ENCODE results near the gene TP63.
"Not testable (repeated sequence)": the region's sequence is repeated elsewhere in the genome, so short reads cannot be mapped to it uniquely, and the experiment has no call there.

The TP63 gene

DNA sequence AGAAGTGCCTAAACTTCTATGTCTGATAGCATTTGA is at the start of gene TP63:
Gene TP63 (plus strand): TSS at position 17 of the 36 bp plus-strand sequence. CDS start 127 bp downstream, outside the sequence.
- no peak for DNase-seq (ENCODE audit: low read depth in 2 of 2, low spot score in 1 of 2)

DNA sequence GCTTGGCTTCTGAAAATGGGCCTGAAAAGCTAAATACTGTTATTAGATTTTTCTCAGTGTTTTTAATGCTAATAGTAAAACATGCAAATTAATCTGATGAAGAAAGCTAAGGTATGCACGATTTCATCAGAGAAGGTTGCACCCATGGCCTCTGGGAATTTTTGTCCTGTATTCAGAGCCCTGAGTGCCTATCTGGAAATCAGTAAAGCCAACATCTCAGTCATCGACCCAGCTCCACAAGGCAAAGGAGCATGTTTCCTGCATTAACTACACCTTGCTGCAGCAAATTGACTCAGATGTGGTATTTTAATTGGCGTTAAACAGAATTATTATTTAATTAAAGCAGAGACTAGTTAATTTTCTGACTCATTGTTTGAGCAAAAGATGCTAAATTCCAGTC is 49.0 kb upstream of the TP63 start:
- DNase-seq (ENCODE audit: low read depth in 2 of 2, low spot score in 1 of 2), result no peak

DNA sequence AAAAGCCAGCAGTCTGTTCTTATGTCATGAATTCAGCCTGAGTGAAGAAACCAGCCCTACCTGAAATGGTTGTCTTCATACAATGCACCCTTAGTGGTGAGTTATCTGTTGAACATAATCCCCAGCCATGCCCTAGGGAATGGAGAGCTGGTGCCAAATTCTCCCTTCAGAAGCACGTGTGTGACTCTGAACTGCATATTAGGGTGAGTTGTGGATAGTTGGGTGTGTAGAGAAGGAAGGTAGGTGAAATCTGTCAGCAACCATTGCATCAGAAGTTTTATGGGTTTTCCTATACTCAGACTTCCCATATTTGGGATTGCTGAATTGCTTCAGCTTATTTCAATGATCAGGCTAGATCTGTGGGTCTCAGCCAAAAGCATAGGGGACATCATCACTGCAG is 46.5 kb upstream of the TP63 start:
- DNase-seq (ENCODE audit: low read depth in 2 of 2, low spot score in 1 of 2), result no peak

DNA sequence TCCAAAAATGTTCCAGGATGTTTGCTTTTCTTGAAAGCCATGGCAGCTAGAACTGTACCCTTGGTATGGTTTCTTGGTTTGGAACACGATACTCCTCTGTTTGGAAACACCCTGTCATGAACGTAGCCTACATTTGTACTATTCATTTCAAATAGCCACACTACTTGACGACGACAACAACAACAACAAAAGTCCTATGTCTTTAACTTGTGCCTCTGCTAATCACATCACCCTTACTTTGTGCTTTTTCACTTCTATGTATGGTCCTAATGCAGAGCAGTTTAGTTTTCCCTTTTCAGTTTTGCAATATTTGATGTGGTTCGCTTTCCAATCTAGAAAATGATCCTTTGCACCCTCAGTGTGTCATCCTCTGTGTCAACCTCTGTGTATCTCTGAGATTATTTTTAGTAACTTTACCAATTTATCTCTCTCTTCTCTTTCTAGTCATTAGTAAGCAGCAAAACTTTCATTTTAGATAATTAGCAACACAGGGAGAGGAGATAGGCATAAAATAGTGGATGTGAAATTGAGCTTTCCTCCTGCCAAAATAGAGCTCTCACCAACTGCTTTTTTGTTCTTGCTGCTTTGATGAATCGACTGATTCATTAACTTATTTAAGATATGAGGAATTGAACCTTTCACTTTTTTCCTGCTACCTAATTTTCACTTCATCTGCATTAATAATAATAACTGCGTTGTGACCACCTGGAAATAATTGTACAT is 44.1 kb upstream of the TP63 start:
- DNase-seq (ENCODE audit: low read depth in 2 of 2, low spot score in 1 of 2), result no peak

DNA sequence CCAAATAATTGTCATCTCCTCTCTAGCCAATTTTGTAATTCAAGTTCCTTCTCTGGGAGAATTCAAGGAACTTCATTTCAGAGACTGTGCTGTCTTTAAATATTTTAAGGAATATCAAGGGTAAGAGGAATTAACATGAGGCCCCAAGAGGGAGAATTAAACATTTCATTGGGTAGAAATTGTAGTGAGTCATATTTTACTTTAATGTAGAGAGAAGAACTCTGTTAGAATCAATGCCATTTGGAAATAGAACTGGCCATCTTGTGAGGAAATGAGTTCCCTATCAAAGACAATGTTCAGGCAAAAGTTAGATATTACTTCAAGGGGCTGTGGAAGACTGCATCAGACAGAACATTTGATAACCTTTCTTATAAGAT is 43.5 kb upstream of the TP63 start:
- no peak for DNase-seq (ENCODE audit: low read depth in 2 of 2, low spot score in 1 of 2)

DNA sequence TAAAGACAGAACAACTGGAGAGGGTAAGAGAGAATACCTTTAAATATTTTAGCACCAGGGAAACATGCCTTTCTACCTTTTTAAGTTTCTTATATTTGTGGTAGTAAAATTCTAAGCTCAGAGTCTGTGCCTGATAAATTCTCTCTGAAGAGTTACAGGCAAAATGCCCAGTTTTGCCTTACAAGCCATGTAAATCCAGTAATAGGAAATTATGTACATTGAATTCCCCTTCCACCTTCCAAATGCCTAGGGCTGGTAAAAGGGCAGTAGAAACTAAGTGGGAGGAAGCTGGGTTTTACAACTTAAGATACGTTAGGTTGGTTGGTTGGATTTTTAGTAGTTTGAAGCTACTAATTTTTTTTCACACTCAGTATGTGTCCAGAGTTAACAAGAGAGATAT is 43.1 kb upstream of the TP63 start:
- DNase-seq (ENCODE audit: low read depth in 2 of 2, low spot score in 1 of 2), result no peak

DNA sequence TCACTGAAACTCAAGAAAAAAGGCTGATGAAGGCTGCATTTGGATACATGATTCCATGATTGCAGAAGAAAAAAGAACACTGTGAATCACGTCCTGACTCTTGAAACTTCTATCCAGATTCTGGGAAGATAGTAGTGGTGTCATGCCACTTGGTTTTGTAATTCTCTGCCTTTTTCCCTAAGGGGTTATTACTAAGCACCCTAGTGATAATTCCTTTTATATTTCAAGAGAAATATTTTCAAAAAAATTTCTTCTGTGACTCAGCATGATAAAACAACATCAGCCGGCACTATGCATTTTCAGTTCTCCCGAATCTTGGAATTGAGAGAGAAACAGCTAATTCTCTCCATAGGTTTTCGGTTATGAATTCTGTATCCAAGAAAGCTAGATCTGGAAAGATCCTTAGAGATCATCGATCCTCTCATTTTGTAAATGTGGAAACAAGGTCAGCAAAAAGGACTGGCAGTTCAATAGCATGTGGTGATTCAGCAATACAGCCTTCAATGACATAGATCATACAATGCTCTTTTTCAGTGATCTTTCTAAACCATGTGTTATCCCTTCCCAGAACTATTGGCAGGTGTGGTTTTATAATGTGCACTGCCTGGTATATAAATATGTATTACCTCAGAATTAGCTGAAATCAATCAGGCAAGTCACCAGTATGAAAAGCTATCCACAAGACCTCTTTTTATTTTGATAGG is 42.6 kb upstream of the TP63 start:
- DNase-seq (ENCODE audit: low read depth in 2 of 2, low spot score in 1 of 2), result no peak

DNA sequence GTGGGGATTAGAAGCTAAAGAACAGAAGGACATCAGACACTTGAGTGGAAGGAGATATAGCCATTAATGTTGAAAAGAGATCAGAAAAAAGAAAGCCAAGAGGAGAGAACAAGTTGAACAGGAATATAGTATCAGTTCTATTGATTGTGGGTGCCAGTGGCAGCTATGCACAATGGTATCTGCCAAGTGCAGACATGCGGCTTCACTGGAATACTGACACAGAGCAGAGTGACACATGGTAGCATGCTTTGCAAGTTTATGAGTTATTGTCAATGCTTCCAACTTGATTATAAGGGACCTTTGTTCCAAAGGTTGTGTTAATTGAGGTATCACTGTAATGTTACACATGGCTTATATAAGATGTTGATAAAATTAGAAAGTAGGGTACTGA is 42.0 kb upstream of the TP63 start:
- DNase-seq (ENCODE audit: low read depth in 2 of 2, low spot score in 1 of 2), result no peak

DNA sequence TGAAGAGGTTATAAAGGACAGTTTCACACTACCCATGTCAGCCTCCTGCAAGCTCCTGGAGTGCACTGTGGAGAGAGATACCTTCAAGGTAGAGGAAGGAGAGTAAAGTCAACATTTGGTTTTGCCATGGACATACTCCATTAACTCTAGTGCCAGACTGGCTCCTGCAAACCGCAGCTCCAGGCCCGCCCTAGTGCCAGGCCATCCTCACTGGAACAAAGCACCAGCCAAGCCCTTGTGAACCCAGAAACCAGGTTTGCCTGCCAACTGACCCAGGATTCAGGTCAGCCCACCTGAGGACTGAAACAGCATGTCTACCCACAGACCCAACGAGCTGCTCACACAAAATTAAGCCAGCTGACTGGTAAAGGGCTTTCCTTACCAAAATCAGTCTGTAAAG is 41.0 kb upstream of the TP63 start:
- DNase-seq (ENCODE audit: low read depth in 2 of 2, low spot score in 1 of 2), result no peak

DNA sequence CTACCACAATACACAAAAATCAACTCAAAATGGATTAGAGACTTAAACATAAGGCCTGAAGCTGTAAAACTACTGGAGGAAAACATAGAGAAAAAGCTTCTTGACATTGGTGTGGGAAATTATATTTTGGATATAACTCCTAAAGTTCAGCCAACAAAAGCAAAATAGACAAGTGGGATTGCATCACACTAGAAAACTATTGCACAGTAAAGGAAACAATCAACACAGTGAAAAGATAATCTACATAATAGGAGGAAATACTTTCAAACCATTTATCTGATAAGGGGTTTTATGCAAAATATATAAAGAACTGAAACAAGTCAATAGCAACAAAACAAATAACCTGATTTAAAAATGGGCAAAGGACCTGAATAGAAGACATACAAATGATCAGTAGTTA is 37.6 kb upstream of the TP63 start:
- no peak for DNase-seq (ENCODE audit: low read depth in 2 of 2, low spot score in 1 of 2)

DNA sequence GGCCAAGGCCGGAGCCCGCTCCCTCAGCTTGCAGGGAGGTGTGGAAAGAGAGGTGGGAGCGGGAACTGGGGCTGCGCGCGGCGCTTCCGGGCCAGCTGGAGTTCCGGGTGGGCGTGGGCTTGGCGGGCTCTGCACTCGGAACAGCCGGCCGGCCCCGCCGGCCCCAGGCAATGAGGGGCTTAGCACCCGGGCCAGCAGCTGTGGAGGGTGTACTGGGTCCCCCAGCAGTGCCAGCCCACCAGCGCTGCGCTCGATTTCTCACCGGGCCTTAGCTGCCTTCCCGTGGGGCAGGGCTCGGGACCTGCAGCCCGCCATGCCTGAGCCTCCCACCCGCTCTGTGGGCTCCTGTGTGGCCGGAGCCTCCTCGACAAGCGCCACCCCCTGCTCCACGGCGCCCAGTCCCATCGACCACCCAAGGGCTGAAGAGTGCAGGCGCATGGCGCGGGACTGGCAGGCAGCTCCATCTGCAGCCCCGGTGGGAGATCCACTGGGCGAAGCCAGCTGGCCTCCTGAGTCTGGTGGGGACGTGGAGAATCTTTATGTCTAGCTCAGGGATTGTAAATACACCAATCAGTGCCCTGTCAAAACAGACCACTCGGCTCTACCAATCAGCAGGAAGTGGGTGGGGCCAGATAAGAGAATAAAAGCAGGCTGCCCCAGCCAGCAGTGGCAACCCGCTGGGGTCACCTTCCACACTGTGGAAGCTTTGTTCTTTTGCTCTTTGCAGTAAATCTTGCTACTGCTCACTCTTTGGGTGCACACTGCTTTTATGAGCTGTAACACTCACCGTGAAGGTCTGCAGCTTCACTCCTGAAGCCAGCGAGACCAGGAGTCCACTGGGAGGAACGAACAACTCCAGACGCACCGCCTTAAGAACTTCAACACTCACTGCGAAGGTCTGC is 34.9 kb upstream of the TP63 start:
- DNase-seq (ENCODE audit: low read depth in 2 of 2, low spot score in 1 of 2), result not testable (repeated sequence)

DNA sequence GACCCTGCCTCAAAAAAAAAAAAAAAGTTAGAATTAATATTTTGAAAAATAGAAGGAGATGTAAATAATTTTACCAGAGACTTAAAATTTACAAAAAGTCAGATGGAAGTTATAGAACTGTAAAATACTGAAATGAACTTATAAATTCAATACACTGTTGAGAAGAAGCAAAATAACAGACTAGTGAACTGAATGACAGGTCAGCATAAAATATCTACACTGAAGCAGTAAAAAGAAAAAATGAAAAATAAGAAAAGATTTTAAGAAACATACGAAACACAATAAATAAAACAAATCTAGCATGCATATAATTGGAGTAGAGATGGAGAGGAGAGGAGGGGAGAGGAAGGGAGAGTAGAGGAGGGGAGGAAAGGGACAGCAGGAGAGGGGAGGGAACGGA is 33.3 kb upstream of the TP63 start:
- DNase-seq (ENCODE audit: low read depth in 2 of 2, low spot score in 1 of 2), result no peak

DNA sequence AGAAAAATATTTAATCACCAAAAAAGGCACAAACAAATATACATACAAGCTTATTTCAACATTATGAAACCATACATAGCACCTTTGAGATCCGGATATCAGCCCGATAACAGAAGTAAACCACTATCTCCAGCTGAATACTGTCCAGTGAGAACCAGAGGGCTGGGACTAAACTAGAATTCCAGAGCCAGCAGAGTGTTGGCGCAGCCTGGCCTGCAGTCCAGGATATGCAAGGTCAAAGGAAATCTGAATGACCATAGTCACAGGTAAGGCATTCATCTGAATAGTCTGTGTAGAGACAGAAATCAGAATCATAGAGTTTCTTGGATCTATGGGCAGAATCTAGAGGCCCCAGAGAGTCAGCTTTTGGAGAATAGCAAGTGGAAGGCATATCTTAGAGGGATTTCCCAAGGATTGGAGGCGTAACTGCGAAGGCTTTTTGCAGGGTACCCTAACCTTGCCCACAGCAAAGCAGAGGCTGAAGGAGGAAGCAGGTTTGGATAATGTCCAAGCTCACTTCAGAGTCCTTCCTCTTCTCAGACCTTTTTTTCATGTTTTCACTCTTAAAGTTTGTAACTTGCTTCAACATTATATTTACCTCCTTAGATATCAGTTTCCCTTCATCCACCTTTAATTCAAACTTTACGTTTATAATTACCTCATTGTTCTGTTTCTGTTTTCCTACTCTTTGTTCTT is 32.5 kb upstream of the TP63 start:
- no peak for DNase-seq (ENCODE audit: low read depth in 2 of 2, low spot score in 1 of 2)

DNA sequence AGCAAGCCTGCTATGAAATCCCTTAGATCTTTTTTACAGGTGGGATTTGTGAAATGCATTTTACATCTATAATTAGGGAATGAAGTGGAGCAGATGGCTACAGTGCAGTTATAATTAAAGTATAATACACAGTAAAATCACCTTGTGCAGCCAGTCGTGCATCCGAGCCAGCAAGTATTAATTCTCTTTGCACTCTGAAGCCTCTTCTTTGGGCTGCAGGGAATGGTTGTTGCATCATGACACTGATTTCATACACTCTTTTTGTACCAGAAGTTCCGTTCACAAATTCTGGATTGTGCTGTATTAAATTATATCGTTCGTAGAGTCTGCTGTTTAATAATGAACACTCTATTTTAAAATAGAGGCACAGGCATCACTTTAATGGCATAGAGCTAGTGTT is 28.7 kb upstream of the TP63 start:
- no peak for DNase-seq (ENCODE audit: low read depth in 2 of 2, low spot score in 1 of 2)

DNA sequence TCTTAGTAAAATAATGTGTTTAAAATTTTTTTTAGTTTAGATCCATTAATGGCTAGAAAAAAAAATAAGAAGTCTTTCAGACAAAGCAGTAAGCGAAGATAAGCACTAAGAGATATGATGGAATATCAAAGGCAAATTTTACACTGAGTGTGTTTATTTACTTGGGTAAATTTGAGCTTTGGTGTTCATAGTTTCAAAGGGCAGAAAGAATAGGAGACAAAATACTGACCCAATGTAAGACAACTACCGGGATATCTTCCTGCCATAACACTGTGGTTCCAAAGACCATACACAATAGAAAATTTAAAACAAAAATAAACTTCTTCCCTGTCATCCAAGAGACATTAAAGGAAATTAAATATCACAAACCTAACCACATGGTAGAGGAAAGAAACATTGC is 25.5 kb upstream of the TP63 start:
- no peak for DNase-seq (ENCODE audit: low read depth in 2 of 2, low spot score in 1 of 2)

DNA sequence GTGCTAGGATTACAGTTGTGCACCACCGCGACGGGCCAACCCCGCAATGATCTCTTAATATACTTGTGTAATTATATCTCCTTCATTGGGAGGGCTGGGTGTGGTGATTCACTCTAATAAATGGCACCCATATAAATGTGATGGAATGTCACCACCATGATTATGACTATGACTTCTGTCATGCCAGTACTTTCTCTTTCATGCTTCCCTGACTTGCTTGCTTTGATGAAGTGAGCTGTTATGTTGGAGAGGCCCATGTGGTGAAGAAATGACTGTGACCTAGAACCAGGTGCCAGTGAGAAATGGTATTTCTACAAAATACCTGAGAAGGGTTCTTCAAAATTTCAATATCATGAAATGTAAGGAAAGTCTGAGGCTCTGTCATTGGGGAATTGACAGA is 24.4 kb upstream of the TP63 start:
- DNase-seq (ENCODE audit: low read depth in 2 of 2, low spot score in 1 of 2), result no peak

DNA sequence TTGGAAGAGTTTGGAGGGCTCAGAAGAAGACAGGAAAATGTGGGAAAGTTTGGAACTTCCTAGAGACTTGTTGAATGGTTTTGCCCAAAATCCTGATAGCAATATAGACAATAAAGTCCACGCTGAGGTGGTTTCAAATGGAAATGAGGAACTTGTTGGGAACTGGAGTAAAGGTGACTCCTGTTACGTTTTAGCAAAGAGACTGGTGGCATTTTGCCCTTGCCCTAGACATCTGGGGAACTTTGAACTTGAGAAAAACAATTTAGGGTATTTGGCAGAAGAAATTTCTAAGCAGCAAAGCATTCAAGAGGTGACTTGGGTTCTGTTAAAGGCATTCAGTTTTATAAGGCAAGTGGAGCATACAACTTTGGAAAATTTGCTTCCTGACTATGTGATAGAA is 18.5 kb upstream of the TP63 start:
- not testable (repeated sequence) for DNase-seq (ENCODE audit: low read depth in 2 of 2, low spot score in 1 of 2)

DNA sequence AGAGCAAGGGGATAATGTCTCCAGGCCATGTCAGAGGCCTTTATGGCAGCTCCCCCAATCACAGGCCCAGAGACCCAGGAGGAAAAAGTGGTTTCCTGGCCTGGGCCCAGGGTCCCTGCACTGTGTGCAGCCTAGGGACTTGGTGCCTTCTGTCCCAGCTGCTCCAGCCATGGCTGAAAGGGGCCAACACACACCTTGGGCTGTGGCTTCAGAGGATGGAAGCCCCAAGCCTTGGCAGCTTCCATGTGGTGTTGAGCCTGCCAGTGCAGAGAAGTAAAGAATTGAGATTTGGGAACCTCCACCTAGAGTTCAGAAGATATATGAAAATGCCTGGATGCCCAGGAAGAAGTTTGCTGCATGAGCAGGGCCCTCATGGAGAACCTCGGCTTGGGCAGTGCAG is 18.1 kb upstream of the TP63 start:
- DNase-seq (ENCODE audit: low read depth in 2 of 2, low spot score in 1 of 2), result no peak

DNA sequence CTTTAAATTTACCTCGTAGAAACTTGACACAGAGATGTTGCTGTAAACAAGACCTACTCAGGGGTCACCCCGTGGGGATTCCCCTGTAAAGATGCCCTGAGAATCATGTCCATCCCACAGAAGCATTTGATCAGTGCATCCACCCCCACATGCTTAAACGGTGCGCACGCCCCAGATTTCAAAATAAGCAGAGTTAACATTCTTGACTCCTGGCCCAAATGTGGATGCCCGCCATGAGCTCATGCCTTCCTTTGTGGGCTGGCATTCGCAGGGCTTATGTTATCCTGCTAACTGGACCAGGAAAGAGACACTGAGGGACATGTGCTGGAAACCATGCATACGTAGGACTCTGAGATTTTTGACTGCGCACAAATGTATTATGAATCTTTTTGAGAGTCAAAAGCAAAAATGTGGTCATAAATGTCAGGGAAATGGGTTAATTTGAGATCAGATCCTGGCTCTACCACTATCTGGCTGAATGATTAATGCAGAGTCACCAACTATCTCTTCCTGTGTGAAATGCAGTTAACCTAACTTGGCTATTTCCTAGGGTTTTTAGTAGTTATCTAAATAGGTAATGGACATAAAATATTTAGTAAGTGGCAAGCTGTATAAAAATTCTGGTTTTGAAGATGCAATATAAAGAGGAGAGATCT is 9.1 kb upstream of the TP63 start:
- no peak for DNase-seq (ENCODE audit: low read depth in 2 of 2, low spot score in 1 of 2)

DNA sequence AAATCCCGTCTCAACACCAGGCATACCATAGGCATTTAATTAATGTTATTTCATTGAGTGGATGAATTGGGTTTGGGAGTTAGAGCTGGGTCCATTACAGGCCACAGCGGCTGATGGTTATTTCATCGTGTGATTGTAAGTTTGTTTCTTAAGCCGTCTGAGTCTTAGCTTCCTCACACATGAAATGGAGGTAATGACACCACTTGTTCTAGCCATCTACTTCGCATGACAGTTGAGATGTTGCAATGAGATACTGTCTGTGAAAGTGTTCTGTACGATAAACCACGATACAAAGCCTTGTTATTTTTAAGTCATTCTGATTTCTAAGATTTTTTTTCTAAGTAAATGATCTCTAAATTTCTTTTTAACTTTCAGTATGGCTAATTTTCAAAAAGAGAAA is 8.6 kb upstream of the TP63 start:
- no peak for DNase-seq (ENCODE audit: low read depth in 2 of 2, low spot score in 1 of 2)

DNA sequence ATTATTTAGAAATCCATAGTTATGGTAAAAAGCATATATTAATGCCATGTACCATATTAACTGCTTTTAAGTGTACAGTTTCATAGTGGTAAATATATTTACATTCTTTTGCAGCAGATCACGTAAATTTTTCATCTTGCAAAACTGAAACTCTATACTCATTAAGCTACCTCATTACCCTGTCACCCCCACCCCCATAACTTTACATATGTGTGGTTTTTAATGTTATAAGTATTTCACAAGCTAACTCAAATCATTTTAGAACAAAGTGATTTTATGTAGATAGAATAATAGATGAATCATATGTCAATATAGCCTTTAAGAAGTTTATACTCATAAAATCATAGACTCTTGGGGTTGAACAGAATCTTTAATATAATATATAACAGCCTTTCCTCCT is 7.1 kb upstream of the TP63 start:
- no peak for DNase-seq (ENCODE audit: low read depth in 2 of 2, low spot score in 1 of 2)

DNA sequence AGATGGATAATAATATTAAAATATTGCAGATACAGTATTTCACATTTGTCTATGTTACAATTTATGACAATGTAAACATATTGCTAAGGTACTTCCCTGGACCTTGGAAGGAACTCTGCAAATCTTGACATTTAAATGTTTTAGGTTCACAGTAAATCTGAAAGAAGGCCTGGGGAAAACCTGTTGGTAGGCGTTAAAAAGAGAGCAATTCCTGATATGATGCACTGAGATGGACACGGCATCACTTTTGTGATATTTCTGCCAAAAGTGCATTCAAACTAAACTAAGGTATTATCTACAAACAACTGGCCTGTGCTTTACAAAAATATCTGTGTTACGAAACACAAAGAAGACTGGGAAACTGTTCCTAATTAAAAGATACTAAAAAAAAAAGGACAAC is 6.1 kb upstream of the TP63 start:
- no peak for DNase-seq (ENCODE audit: low read depth in 2 of 2, low spot score in 1 of 2)

Measured in stimulated activated CD8-positive, alpha-beta memory T cell treated with anti-CD3 and anti-CD28 coated beads, Interleukin-4, amount 100 ng/mL, for 4 hours (primary cell).